Measurements from ENCODE around the gene CRX.
"Not testable (repeated sequence)": the region's sequence is repeated elsewhere in the genome, so short reads cannot be mapped to it uniquely, and the experiment has no call there.

The CRX gene

DNA sequence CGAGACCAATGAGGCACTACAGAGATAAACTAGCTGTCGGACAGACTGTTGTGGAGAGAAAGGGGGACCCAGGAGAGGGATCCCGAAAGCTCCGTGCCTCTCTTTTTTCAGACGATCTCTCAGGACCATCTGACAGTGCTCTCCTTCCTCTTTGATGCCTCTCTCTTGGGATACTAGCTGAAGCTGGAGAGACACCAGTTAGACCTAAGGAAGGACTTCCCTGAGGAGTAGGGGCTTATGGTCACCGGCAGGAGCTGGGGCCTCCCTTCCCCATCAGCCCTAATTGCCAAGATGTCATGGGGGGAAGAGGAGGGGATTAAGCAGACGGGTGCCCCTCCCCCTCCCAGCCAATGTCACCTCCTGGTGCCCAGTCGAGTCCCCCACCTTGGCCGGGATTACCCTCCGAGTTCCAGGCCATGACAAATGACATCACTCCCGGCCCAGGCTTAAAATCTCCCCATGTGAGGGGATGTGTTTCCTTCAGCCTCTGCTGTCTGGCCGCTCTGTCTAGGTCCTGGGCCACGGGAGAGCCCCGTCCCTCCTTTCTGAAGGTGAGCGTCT is at the start of gene CRX:
CRX (plus strand) TSS at position 478 of the 561 bp plus-strand sequence. CDS start 12,507 bp downstream, outside the sequence.
- H3K9me3 Mint-ChIP-seq (ENCODE audit: low read depth): no peaks in the 10 kb centered on the region
- no peak within 1 kb of the TSS for H3K27ac Mint-ChIP-seq
- H3K36me3 Mint-ChIP-seq: no peaks in the 10 kb centered on the region
- no peak within 1 kb of the TSS for H3K4me3 Mint-ChIP-seq
- H3K4me1 Mint-ChIP-seq (ENCODE audit: low read depth): peaks cover 5% of the 10 kb centered on the region
- peaks cover 21% of the 10 kb centered on the region for H3K27me3 Mint-ChIP-seq

GRCh38 chr19:47776568-47776967 is 45.2 kb upstream of the CRX start:
- Mint-ChIP-seq H3K27me3 (no peaks in the 10 kb centered on the region), H3K27ac (no peak overlapping the region), H3K4me3 (peak overlapping the region; percentile 27), H3K4me1 (ENCODE audit: low read depth) (peaks cover 17% of the 10 kb centered on the region), H3K9me3 (ENCODE audit: low read depth) (no peaks in the 10 kb centered on the region), H3K36me3 (no peaks in the 10 kb centered on the region)

DNA sequence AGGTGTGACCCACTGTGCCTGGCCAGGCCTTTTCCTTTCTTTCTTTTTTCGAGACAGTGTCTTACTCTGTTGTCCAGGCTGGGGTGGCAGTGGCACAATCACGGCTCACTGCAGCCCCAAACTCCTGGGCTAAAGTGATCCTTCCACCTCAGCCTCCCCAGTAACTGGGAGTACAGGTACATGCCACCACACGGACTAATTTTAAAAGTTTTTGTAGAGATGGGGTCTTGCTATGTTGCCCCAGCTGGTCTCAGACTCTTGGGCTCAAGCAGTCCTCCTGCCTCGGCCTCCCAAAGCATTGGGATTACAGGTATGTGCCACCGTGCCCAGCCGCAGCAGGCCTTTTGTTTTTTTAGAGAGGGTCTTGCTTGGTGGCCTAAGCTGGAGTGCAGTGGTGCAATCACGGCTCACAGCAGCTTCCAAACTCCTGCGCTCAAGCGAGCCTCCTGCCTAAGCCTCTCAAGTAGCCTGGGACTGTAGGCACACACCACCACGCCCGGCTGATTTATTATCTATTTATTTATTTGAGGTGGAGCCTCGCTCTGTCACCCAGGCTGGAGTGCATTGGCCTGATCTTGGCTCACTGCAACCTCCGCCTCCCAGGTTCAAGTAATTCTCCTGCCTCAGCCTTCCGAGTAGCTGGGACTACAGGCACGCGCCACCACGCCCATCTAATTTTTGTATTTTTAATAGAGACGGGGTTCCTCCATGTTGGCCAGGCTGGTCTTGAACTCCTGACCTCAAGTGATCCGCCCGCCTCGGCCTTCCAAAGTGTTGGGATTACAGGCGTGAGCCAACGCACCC is 44.3 kb upstream of the CRX start:
- peak overlapping the region; percentile 89 for H3K27ac Mint-ChIP-seq
- peaks cover 20% of the 10 kb centered on the region for H3K4me1 Mint-ChIP-seq (ENCODE audit: low read depth)
- H3K36me3 Mint-ChIP-seq; H3K9me3 Mint-ChIP-seq (ENCODE audit: low read depth); H3K27me3 Mint-ChIP-seq: not testable (repeated sequence)
- peak overlapping the region; percentile 94 for H3K4me3 Mint-ChIP-seq

DNA sequence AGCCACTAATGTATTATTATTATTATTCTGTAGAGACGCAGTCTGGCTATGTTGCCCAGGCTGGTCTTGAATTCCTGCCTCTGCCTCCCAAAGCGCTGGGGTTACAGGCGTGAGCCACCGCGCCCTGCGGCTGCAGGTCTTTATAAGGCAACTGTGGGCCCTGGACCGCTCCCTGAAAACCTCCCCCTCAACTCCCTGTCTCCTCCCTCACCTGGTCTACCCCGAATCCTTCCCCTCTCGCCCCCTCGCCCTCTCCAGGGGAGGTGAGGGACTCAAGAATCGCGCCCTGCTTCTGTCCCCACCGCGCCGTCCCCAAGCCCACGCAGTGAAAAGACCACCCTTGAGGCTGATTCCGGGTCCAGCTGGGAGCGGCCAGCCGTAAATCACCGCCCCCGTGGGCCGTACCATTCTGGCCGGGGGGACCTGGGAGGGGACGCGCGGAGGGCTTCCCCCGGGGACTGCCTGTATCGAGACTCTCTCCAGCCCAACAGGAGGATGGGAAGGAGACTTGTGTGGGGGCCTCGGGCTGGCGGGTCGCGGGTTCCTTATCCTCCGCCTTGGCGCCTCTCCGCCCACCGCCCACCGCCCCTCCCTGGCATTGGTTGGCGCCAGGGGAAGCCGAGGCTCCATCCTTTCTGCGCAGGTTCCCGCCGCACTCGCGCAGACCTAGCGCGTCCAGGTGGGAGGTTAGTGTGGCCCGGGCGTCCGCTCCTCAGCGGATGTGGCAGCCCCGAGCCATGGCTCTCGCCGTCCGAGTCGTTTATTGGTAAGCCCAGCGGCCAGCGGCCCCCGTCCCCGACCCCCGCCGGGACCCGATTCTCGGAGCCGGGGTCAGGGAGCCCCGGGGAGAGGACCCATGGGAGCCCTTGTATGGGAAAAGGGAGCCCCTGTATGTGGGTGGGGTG is 43.4 kb upstream of the CRX start, which contains the start of gene SELENOW:
SELENOW (plus strand) TSS at position 655 of the 905 bp plus-strand sequence; CDS start at position 738, 83 bp downstream.
- Mint-ChIP-seq H3K4me3 (peak within 1 kb of the TSS; percentile 94), H3K9me3 (ENCODE audit: low read depth) (no peaks in the 10 kb centered on the region), H3K36me3 (no peaks in the 10 kb centered on the region), H3K27me3 (no peaks in the 10 kb centered on the region), H3K4me1 (ENCODE audit: low read depth) (peaks cover 20% of the 10 kb centered on the region), H3K27ac (peak within 1 kb of the TSS; percentile 89)

GRCh38 chr19:47778954-47779351 is 42.8 kb upstream of the CRX start:
- Mint-ChIP-seq H3K27ac (peak overlapping the region; percentile 81), H3K4me1 (ENCODE audit: low read depth) (peaks cover 20% of the 10 kb centered on the region), H3K36me3 (peaks cover 2% of the 10 kb centered on the region), H3K4me3 (peak overlapping the region; percentile 94), H3K27me3 (no peaks in the 10 kb centered on the region), H3K9me3 (ENCODE audit: low read depth) (no peaks in the 10 kb centered on the region)

GRCh38 chr19:47779524-47780214 is 42.1 kb upstream of the CRX start:
- peaks cover 20% of the 10 kb centered on the region for H3K4me1 Mint-ChIP-seq (ENCODE audit: low read depth)
- H3K27me3 Mint-ChIP-seq: no peaks in the 10 kb centered on the region
- H3K4me3 Mint-ChIP-seq: peak overlapping the region; percentile 94
- H3K36me3 Mint-ChIP-seq: peaks cover 2% of the 10 kb centered on the region
- H3K9me3 Mint-ChIP-seq (ENCODE audit: low read depth): no peaks in the 10 kb centered on the region
- peak overlapping the region; percentile 81 for H3K27ac Mint-ChIP-seq

- Mint-ChIP-seq H3K27me3 (no peaks in the 10 kb centered on the region), H3K4me1 (ENCODE audit: low read depth) (peaks cover 20% of the 10 kb centered on the region), H3K27ac (peak overlapping the region; percentile 42), H3K4me3 (peak overlapping the region; percentile 58), H3K9me3 (ENCODE audit: low read depth) (no peaks in the 10 kb centered on the region), H3K36me3 (peaks cover 2% of the 10 kb centered on the region)
Observed at GRCh38 chr19:47780215-47780551, 41.6 kb upstream of the CRX start.

- Mint-ChIP-seq H3K4me1 (ENCODE audit: low read depth) (peaks cover 20% of the 10 kb centered on the region), H3K4me3 (no peak overlapping the region), H3K27ac (peak overlapping the region; percentile 75), H3K9me3 (ENCODE audit: low read depth) (no peaks in the 10 kb centered on the region), H3K27me3 (no peaks in the 10 kb centered on the region), H3K36me3 (peaks cover 2% of the 10 kb centered on the region)
Observed at GRCh38 chr19:47781590-47782262, 40.0 kb upstream of the CRX start.

- no peaks in the 10 kb centered on the region for H3K27me3 Mint-ChIP-seq
- H3K27ac Mint-ChIP-seq: no peak overlapping the region
- no peak overlapping the region for H3K4me3 Mint-ChIP-seq
- peaks cover 5% of the 10 kb centered on the region for H3K4me1 Mint-ChIP-seq (ENCODE audit: low read depth)
- no peaks in the 10 kb centered on the region for H3K9me3 Mint-ChIP-seq (ENCODE audit: low read depth)
- peaks cover 2% of the 10 kb centered on the region for H3K36me3 Mint-ChIP-seq
Observed at GRCh38 chr19:47786566-47786965, 35.2 kb upstream of the CRX start.

- not testable (repeated sequence) for H3K27me3 Mint-ChIP-seq; H3K4me3 Mint-ChIP-seq; H3K36me3 Mint-ChIP-seq; H3K4me1 Mint-ChIP-seq (ENCODE audit: low read depth); H3K9me3 Mint-ChIP-seq (ENCODE audit: low read depth); H3K27ac Mint-ChIP-seq
Observed at GRCh38 chr19:47787307-47787706, 34.4 kb upstream of the CRX start.

DNA sequence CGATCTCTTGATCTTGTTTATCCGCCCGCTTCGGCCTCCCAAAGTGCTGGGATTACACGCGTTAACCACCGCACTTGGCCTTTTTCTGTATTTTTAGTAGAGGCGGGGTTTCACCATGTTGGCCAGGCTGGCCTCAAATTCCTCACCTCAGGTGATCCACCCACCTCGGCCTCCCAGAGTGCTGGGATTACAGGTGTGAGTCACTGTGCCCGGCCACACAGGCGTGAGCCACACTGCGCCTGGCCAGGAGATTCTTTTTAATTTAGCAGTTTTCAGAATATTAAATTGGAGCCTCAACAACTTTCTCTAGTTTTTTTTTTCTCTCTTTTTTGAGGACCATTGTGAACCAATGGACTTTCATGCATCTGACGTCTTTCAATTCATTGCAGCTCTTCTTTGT is 31.9 kb upstream of the CRX start:
- not testable (repeated sequence) for H3K36me3 Mint-ChIP-seq; H3K27me3 Mint-ChIP-seq; H3K9me3 Mint-ChIP-seq (ENCODE audit: low read depth); H3K27ac Mint-ChIP-seq; H3K4me1 Mint-ChIP-seq (ENCODE audit: low read depth); H3K4me3 Mint-ChIP-seq

GRCh38 chr19:47790398-47790814 is 31.3 kb upstream of the CRX start:
- H3K4me3 Mint-ChIP-seq: no peak overlapping the region
- peaks cover 2% of the 10 kb centered on the region for H3K4me1 Mint-ChIP-seq (ENCODE audit: low read depth)
- H3K27me3 Mint-ChIP-seq: no peaks in the 10 kb centered on the region
- H3K27ac Mint-ChIP-seq: no peak overlapping the region
- no peaks in the 10 kb centered on the region for H3K36me3 Mint-ChIP-seq
- no peaks in the 10 kb centered on the region for H3K9me3 Mint-ChIP-seq (ENCODE audit: low read depth)

DNA sequence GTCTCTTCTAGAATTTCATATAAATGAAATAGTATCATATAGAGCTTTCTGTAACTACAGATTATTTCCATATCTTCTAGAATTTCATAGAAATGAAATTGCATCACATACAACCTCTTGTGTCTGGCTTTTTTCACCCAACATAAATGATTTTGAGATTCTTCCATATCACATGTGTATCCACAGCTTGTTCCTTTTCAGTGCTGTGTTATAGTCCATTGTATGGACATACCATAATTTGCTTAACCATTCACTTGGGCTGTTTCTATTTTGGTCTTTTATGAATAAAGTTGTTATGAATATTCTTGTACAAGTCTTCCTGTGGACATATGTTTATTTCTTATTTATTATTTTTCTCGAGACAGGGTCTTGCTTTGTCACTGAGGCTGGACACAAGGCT is 29.1 kb upstream of the CRX start:
- peaks cover 2% of the 10 kb centered on the region for H3K4me1 Mint-ChIP-seq (ENCODE audit: low read depth)
- H3K27ac Mint-ChIP-seq: no peak overlapping the region
- H3K27me3 Mint-ChIP-seq: no peaks in the 10 kb centered on the region
- no peak overlapping the region for H3K4me3 Mint-ChIP-seq
- no peaks in the 10 kb centered on the region for H3K36me3 Mint-ChIP-seq
- no peaks in the 10 kb centered on the region for H3K9me3 Mint-ChIP-seq (ENCODE audit: low read depth)

- Mint-ChIP-seq H3K36me3 (no peaks in the 10 kb centered on the region), H3K9me3 (ENCODE audit: low read depth) (no peaks in the 10 kb centered on the region), H3K4me1 (ENCODE audit: low read depth) (no peaks in the 10 kb centered on the region), H3K27me3 (peaks cover 4% of the 10 kb centered on the region), H3K4me3 (no peak overlapping the region), H3K27ac (no peak overlapping the region)
Observed at GRCh38 chr19:47794526-47794925, 27.2 kb upstream of the CRX start.
